GM12864 (cell line): ENCODE measurements around the gene TUBA4A.

Source experiments
- DNase-seq: peaks from one replicate; pipeline ENCODE4 v3.0.0-alpha.2; 2011; ENCODE audit warnings: low read depth
- H3K4me3 ChIP-seq: 2 replicates; pipeline ENCODE4 v1.5.1; 2011; ENCODE audit warnings: mild to moderate bottlenecking, low read depth, low read length, control low read depth
- CTCF ChIP-seq: IDR thresholded peaks from 2 replicates; pipeline ENCODE4 v1.5.1; 2011; ENCODE audit warnings: low read depth, mild to moderate bottlenecking, moderate library complexity, low read length, control low read depth, inconsistent platforms; ENCODE audit errors: missing control alignments

Gene TUBA4A

GRCh38 chr2:219253753-219254589 lies at the start of gene TUBA4A:
Gene TUBA4A, minus strand, starts transcription at chr2:219253918. Its CDS starts 60 bp downstream, at chr2:219253858.
- DNase-seq, result no peak
- H3K4me3 ChIP-seq, result peak within 1 kb of the TSS; percentile 84
- TF ChIP-seq CTCF, result no peak

- DNase-seq, result no peak
- TF ChIP-seq CTCF, result no peak
- no peak overlapping the region for H3K4me3 ChIP-seq
These were observed 48.8 kb upstream of the TUBA4A start for GRCh38 chr2:219302412-219302968.

- no peak overlapping the region for H3K4me3 ChIP-seq
- DNase-seq, result no peak
- no peak for TF ChIP-seq CTCF
These were observed 46.3 kb upstream of the TUBA4A start for GRCh38 chr2:219300022-219300421.

GRCh38 chr2:219299372-219299760 lies 45.6 kb upstream of the TUBA4A start:
- no peak overlapping the region for H3K4me3 ChIP-seq
- DNase-seq, result no peak
- no peak for TF ChIP-seq CTCF

- no peak for DNase-seq
- TF ChIP-seq CTCF, result peak; percentile 99
- no peak overlapping the region for H3K4me3 ChIP-seq
These were observed 45.1 kb upstream of the TUBA4A start for GRCh38 chr2:219298759-219299371.

GRCh38 chr2:219297766-219298456 lies 44.2 kb upstream of the TUBA4A start:
- H3K4me3 ChIP-seq, result no peak overlapping the region
- peak; percentile 24 for TF ChIP-seq CTCF
- DNase-seq, result no peak
